DOHH2 (cell line): Measurements from ENCODE around the gene RAB19.
A peak's percentile ranks its signal among the peaks of the same experiment; 100 is the strongest.

ENCODE experiments used
- H3F3A ChIP-seq: fragments of 200-600 bp; sonication (generic), shearing (Covaris generic); 2 replicates; pipeline ENCODE4 v1.6.0; 2016; ENCODE audit warnings: antibody characterized with exemption, mild to moderate bottlenecking; ENCODE audit not compliant: control insufficient read depth, insufficient read depth
- H3K27ac ChIP-seq: fragments of 200-600 bp; sonication (generic); 2 replicates; pipeline ENCODE4 v1.5.1; 2014; ENCODE audit warnings: low read depth, mild to moderate bottlenecking, low read length, moderate library complexity
- H3K27me3 ChIP-seq: fragments of 200-600 bp; sonication (generic); 2 replicates; pipeline ENCODE4 v1.6.1; 2014; ENCODE audit warnings: mild to moderate bottlenecking, low read length, mixed read lengths; ENCODE audit not compliant: control insufficient read depth
- H3K36me3 ChIP-seq: fragments of 200-600 bp; sonication (generic); 2 replicates; pipeline ENCODE4 v1.6.1; 2014; ENCODE audit warnings: mild to moderate bottlenecking, low read length, moderate library complexity, mixed read lengths; ENCODE audit not compliant: control insufficient read depth
- H3K4me1 ChIP-seq: fragments of 200-600 bp; sonication (generic); 2 replicates; pipeline ENCODE4 v1.6.1; 2014; ENCODE audit warnings: mild to moderate bottlenecking, low read length, mixed read lengths; ENCODE audit not compliant: control insufficient read depth
- H3K4me2 ChIP-seq: fragments of 200-600 bp; sonication (generic); 2 replicates; pipeline ENCODE4 v1.6.0; 2014; ENCODE audit warnings: mild to moderate bottlenecking, low read length, moderate library complexity
- H3K4me3 ChIP-seq: fragments of 200-600 bp; sonication (generic); 2 replicates; pipeline ENCODE4 v1.5.1; 2014; ENCODE audit warnings: mild to moderate bottlenecking, low read length, mixed read lengths
- H3K79me2 ChIP-seq: fragments of 200-600 bp; sonication (generic); 2 replicates; pipeline ENCODE4 v1.6.1; 2014; ENCODE audit warnings: mild to moderate bottlenecking, low read length, mixed read lengths; ENCODE audit not compliant: control insufficient read depth
- H3K9me2 ChIP-seq: fragments of 200-600 bp; sonication (generic); replicated peaks from 2 replicates; pipeline ENCODE4 v1.6.1; 2014; ENCODE audit warnings: mild to moderate bottlenecking, low read length, mixed read lengths; ENCODE audit not compliant: control insufficient read depth
- H3K9me3 ChIP-seq: fragments of 200-600 bp; sonication (generic); 2 replicates; pipeline ENCODE4 v1.6.1; 2014; ENCODE audit warnings: antibody characterized with exemption, low read length, mixed read lengths; ENCODE audit not compliant: control insufficient read depth, insufficient read depth
- H4K20me1 ChIP-seq: fragments of 200-600 bp; sonication (generic); 2 replicates; pipeline ENCODE4 v1.6.0; 2014; ENCODE audit warnings: low read depth, mild to moderate bottlenecking, antibody characterized with exemption, low read length, moderate library complexity; ENCODE audit not compliant: control insufficient read depth, insufficient read depth
- CTCF ChIP-seq: fragments of 200-600 bp; sonication (generic); IDR thresholded peaks from one replicate; pipeline ENCODE4 v1.5.1; 2014; ENCODE audit warnings: antibody characterized with exemption, mild to moderate bottlenecking, low read depth, low read length; ENCODE audit not compliant: poor library complexity, severe bottlenecking
- EZH2phosphoT487 ChIP-seq: fragments of 200-600 bp; sonication (generic); IDR thresholded peaks from 2 replicates; pipeline ENCODE4 v1.6.1; 2017; ENCODE audit warnings: borderline replicate concordance, mild to moderate bottlenecking, antibody characterized with exemption, low read length, moderate library complexity, mixed read lengths

Gene RAB19

GRCh38 chr7:140476698-140477261 is 72.9 kb downstream of the RAB19 start:
- peaks cover 15% of the 10 kb centered on the region for H3K36me3 ChIP-seq
- no peaks in the 10 kb centered on the region for H3K27me3 ChIP-seq
- H4K20me1 ChIP-seq = peaks cover 29% of the 10 kb centered on the region
- H3K4me1 ChIP-seq = peaks cover 29% of the 10 kb centered on the region
- H3K4me2 ChIP-seq = peak overlapping the region; percentile 82
- TF ChIP-seq EZH2phosphoT487 = no peak
- TF ChIP-seq CTCF = no peak
- no peak overlapping the region for H3K27ac ChIP-seq
- no peaks in the 10 kb centered on the region for H3K9me2 ChIP-seq
- no peaks in the 10 kb centered on the region for H3F3A ChIP-seq
- H3K9me3 ChIP-seq = no peaks in the 10 kb centered on the region
- peaks cover 75% of the 10 kb centered on the region for H3K79me2 ChIP-seq
- H3K4me3 ChIP-seq = peak overlapping the region; percentile 90
